HepG2 (cell line): Measurements from ENCODE around the gene PNMA8B. TPM values are rescaled to one million over a fixed set of nuclear protein-coding genes. Genes with fewer than 3 reads are reported as not detected.

Experiments
- ATAC-seq: fragments of 200-7000 bp; cut with Tn5 transposase; 3 replicates; pipeline ENCODE4 v1.9.1; 2020; ENCODE audit warnings: mild to moderate bottlenecking, moderate library complexity
- BruUV-seq: library from RNA; stranded (reverse); fragments of 400-500 nt; replicated peaks from 2 replicates; lab custom pipeline; 2021; lab: Mats Ljungman, UMichigan
- CTCF ChIA-PET: fragments of 300-600 bp; formaldehyde crosslinking; extraction: SDS; loops from one replicate; lab custom pipeline; 2021; ENCODE audit warnings: low total read pairs, inconsistent platforms, low intra/inter-chr PET ratio; lab: Yijun Ruan, JAX
- POLR2A ChIA-PET: fragments of 350-600 bp; sonication (Branson Sonifier 250); formaldehyde crosslinking; loops from one replicate; lab custom pipeline; 2020; ENCODE audit warnings: antibody characterized with exemption, inconsistent platforms; lab: Yijun Ruan, JAX
- DNase-seq: peaks from one replicate; pipeline ENCODE4 v3.0.0-alpha.2; 2015; ENCODE audit warnings: low spot score
- FAIRE-seq: peaks from 3 replicates; lab custom pipeline; 2011; peaks lifted over from hg19 to GRCh38; lab: Jason Lieb, UNC
- H2AFZ ChIP-seq: one replicate; pipeline ENCODE4 v1.6.1; 2011; ENCODE audit warnings: low read length, inconsistent platforms
- H3K27ac ChIP-seq: fragments of 300-600 bp; 3 replicates; pipeline ENCODE4 v1.8.0; 2011; ENCODE audit warnings: mixed run types, mild to moderate bottlenecking, mixed read lengths, low read length, inconsistent platforms; ENCODE audit not compliant: insufficient read depth; ENCODE audit errors: extremely low read length
- H3K27me3 ChIP-seq, 2 experiments: fragments of 200-600 bp in 1 of 2; 2 replicates in 1 of 2; 3 replicates in 1 of 2; pipeline versions ENCODE4 v1.6.0 to v1.8.0; 2011; ENCODE audit warnings: low read length in 2 of 2, mild to moderate bottlenecking in 2 of 2, moderate library complexity in 2 of 2, inconsistent platforms in 1 of 2; ENCODE audit not compliant: insufficient read depth in 2 of 2, control insufficient read depth in 1 of 2
- H3K36me3 ChIP-seq, 2 experiments: fragments of 200-600 bp in 1 of 2; replicated peaks in 1 of 2; 2 replicates in 1 of 2; 3 replicates in 1 of 2; pipeline versions ENCODE4 v1.5.1 to v1.8.0; 2011; ENCODE audit warnings: low read length in 2 of 2, inconsistent platforms in 1 of 2; ENCODE audit not compliant: insufficient read depth in 2 of 2, control insufficient read depth in 1 of 2
- H3K4me1 ChIP-seq: 2 replicates; pipeline ENCODE4 v1.5.1; 2012; ENCODE audit warnings: low read length, inconsistent platforms; ENCODE audit not compliant: insufficient read depth
- H3K4me2 ChIP-seq: 2 replicates; pipeline ENCODE4 v1.6.0; 2011; ENCODE audit warnings: low read depth, low read length, inconsistent platforms
- H3K4me3 ChIP-seq, 3 experiments: fragments of 200-600 bp in 1 of 3; sonication (generic), shearing (Covaris generic) in 1 of 3; replicated peaks in 1 of 3; 2 replicates each; pipeline ENCODE4 v1.5.1; 2011 to 2016; ENCODE audit warnings: low read length in 3 of 3, inconsistent platforms in 2 of 3, low read depth in 2 of 3, mild to moderate bottlenecking in 2 of 3, control low read depth in 1 of 3, mixed read lengths in 1 of 3; ENCODE audit not compliant: insufficient read depth in 1 of 3
- H3K79me2 ChIP-seq: one replicate; pipeline ENCODE4 v1.6.1; 2011; ENCODE audit warnings: low read length, inconsistent platforms; ENCODE audit not compliant: insufficient read depth
- H3K9ac ChIP-seq: 2 replicates; pipeline ENCODE4 v1.6.0; 2011; ENCODE audit warnings: mild to moderate bottlenecking, low read depth, low read length, inconsistent platforms; ENCODE audit not compliant: insufficient read depth
- H3K9me3 ChIP-seq: 2 replicates; pipeline ENCODE4 v1.5.1; 2012; ENCODE audit warnings: mild to moderate bottlenecking, low read length
- H4K20me1 ChIP-seq: 2 replicates; pipeline ENCODE4 v1.6.0; 2011; ENCODE audit warnings: inconsistent platforms, mild to moderate bottlenecking, low read length, moderate library complexity; ENCODE audit not compliant: insufficient read depth
- E2F5 ChIP-seq: sonication (generic); formaldehyde crosslinking; conservative IDR thresholded peaks from 2 replicates; pipeline ENCODE4 v1.4.0; 2020; ENCODE audit warnings: missing genetic modification reagents
- NFYB ChIP-seq: sonication (generic); formaldehyde crosslinking; IDR thresholded peaks from 2 replicates; pipeline ENCODE4 v1.4.0; 2020; ENCODE audit warnings: missing genetic modification reagents
- NFYC ChIP-seq: IDR thresholded peaks from 2 replicates; pipeline ENCODE4 v1.6.1; 2016; ENCODE audit warnings: missing genetic modification reagents, missing compliant biosample characterization
- SKI ChIP-seq: fragments of 450-650 bp; IDR thresholded peaks from one replicate; pipeline ENCODE4 v1.6.1; 2018; ENCODE audit warnings: mild to moderate bottlenecking; ENCODE audit not compliant: partially characterized antibody
- SNRNP70 ChIP-seq: fragments of 200-400 bp; formaldehyde crosslinking; IDR thresholded peaks from 2 replicates; pipeline ENCODE4 v1.6.1; 2017; ENCODE audit warnings: mild to moderate bottlenecking, low read depth, low read length, moderate library complexity
- SOX13 ChIP-seq, 3 experiments: fragments of 450-650 bp in 1 of 3; sonication (generic) in 1 of 3; formaldehyde crosslinking in 1 of 3; IDR thresholded peaks in 2 of 3; conservative IDR thresholded peaks in 1 of 3; 2 replicates each; pipeline versions ENCODE4 v1.5.0 to v1.6.1; 2016 to 2020; ENCODE audit warnings: antibody characterized with exemption in 1 of 3, mild to moderate bottlenecking in 1 of 3, missing compliant biosample characterization in 1 of 3, missing genetic modification reagents in 1 of 3, moderate library complexity in 1 of 3
- ZNF713 ChIP-seq: sonication (generic); formaldehyde crosslinking; IDR thresholded peaks from 2 replicates; pipeline ENCODE4 v1.4.0; 2020; ENCODE audit warnings: mild to moderate bottlenecking, missing genetic modification reagents
- ZNF747 ChIP-seq: sonication (generic); formaldehyde crosslinking; IDR thresholded peaks from 2 replicates; pipeline ENCODE4 v1.8.1; 2023; ENCODE audit warnings: missing genetic modification reagents, mild to moderate bottlenecking, borderline replicate concordance
- WGBS: methylation state at CpG from one replicate; pipeline ENCODE4 v1.1.6; 2017; ENCODE audit warnings: low lambda C conversion rate; 5-methylcytosine and 5-hydroxymethylcytosine counted together
- in situ Hi-C: cut with HindIII; loops from 2 replicates; pipeline ENCODE4 v1.10.0; 2017; ENCODE audit warnings: low pct_unique_long_range_greater_than_20kb; ENCODE audit not compliant: extremely low pct_ligation_motif_present
- intact Hi-C: fragments of 100-400 bp; cut with micrococcal nuclease; formaldehyde crosslinking; loops from one replicate; pipeline ENCODE4 v1.10.0; 2022; ENCODE audit not compliant: unreplicated experiment
- polyA plus RNA-seq, 8 experiments: library from polyadenylated mRNA; depleted of rRNA in 3 of 8; stranded (reverse) in 7 of 8; unstranded in 1 of 8; fragments of >200 nt; fragmentation: Illumina TruSeq in 4 of 8; extraction: Trizol in 4 of 8; gene quantifications; 2 replicates each; pipeline versions ENCODE4 v1.2.1 to v1.2.3, GENCODE V29; 2011 to 2016; ENCODE audit warnings: low read depth in 4 of 8, missing spikeins in 1 of 8, mixed read lengths in 1 of 8; ENCODE audit not compliant: insufficient read depth in 1 of 8
- total RNA-seq, 5 experiments: library from RNA; depleted of rRNA; stranded (reverse); fragments of >200 nt; fragmentation: Illumina TruSeq; extraction: Trizol; gene quantifications; 2 replicates each; pipeline ENCODE4 v1.2.3, GENCODE V29; 2016; ENCODE audit warnings: low read depth in 1 of 5

PNMA8B gene
- total and polyA plus RNA-seq, 2 of the 13 experiments (the other 11 are each of a cell fraction or from before 2014, with no cell fraction given), result not detected

- H4K20me1 ChIP-seq, result no peaks in the 10 kb centered on the region; the same call in 1 of the 2 replicates
- CTCF ChIA-PET, result interaction anchor here (0.6 to 3.1 kb wide), 3 partner anchors 12 to 38 kb away, joined by 3 to 27 read pairs (median 20); no protein-coding TSS in a partner anchor
- POLR2A ChIA-PET, result no interaction called here
- H3K27me3 ChIP-seq, result peaks cover 2 to 4% of the 10 kb centered on the region in 2 experiments; a peak in 3 of 5 replicates
- FAIRE-seq (no peak), DNase-seq (no peak), ATAC-seq (peak; percentile 46; the same call in 2 of the 3 replicates)
- BruUV-seq, result no TSS peak
- H3K36me3 ChIP-seq, result no peaks in the 10 kb centered on the region
- H2AFZ ChIP-seq, result no peak overlapping the region
- no peak overlapping the region for H3K4me3 ChIP-seq
- no peaks in the 10 kb centered on the region for H3K79me2 ChIP-seq
- WGBS, result 44% methylated on average over 1 of the region's 1 CpG
- peaks cover 10% of the 10 kb centered on the region; the same call in 1 of the 2 replicates for H3K4me1 ChIP-seq
- TF ChIP-seq SOX13 (IDR thresholded peaks at IDR 0.05), result no peak
- no peak for TF ChIP-seq SOX13 (CRISPR knock-in tag; conservative IDR thresholded peaks at IDR 0.05 in 1 of 2, IDR thresholded peaks at IDR 0.05 in 1 of 2)
- no peak for TF ChIP-seq E2F5
- TF ChIP-seq ZNF713 (CRISPR knock-in tag), result no peak
- 0 out of 2 replicates have a peak, but pooled peaks have one; percentile 33 for TF ChIP-seq NFYC (CRISPR knock-in tag)
- no peak for TF ChIP-seq ZNF747 (CRISPR knock-in tag)
- TF ChIP-seq SNRNP70, result no peak
- TF ChIP-seq SKI, result no peak
- TF ChIP-seq NFYB (CRISPR knock-in tag), result peak; percentile 44; the same call in 1 of the 2 replicates
- TF ChIP-seq, all 625 proteins: peak for 2
- in situ Hi-C loops, result no loop called here
- Histone ChIP-seq H3K27ac (no peak overlapping the region), H3K4me2 (no peak overlapping the region), H3K9ac (no peak overlapping the region), H3K9me3 (no peaks in the 10 kb centered on the region)
- intact Hi-C loops, result no loop called here
Measured at GRCh38 chr19:46530636-46531035, 35.0 kb upstream of the PNMA8B start.
